K562 (cell line): ENCODE measurements around the gene TANGO6. TPM values are rescaled to one million over a fixed set of nuclear protein-coding genes. Genes with fewer than 3 reads are reported as not detected.

ENCODE experiments used
- ATAC-seq: fragments of 200-7000 bp; cut with Tn5 transposase; 3 replicates; pipeline ENCODE4 v1.9.1; 2020; ENCODE audit warnings: moderate library complexity
- BruUV-seq: library from RNA; stranded (reverse); fragments of 400-500 nt; replicated peaks from 2 replicates; lab custom pipeline; 2021; lab: Mats Ljungman, UMichigan
- CTCF ChIA-PET: fragments of 300-600 bp; formaldehyde crosslinking; extraction: SDS; loops from one replicate; lab custom pipeline; 2021; ENCODE audit warnings: low intra/inter-chr PET ratio; lab: Yijun Ruan, JAX
- POLR2A ChIA-PET: fragments of 300-600, 350-650 bp; sonication (Branson Sonifier 250); formaldehyde crosslinking; extraction: SDS; loops from one replicate; lab custom pipeline; 2021; ENCODE audit warnings: antibody characterized with exemption, inconsistent platforms; lab: Yijun Ruan, JAX
- DNase-seq, 4 experiments: peaks; one replicate each; pipeline versions ENCODE4 v3.0.0 to v3.0.0-alpha.2; 2011 to 2018; ENCODE audit warnings: low spot score in 3 of 4, mixed read lengths in 3 of 4; ENCODE audit errors: extremely low read depth in 1 of 4
- FAIRE-seq: peaks from 2 replicates; lab custom pipeline; 2011; peaks lifted over from hg19 to GRCh38; lab: Jason Lieb, UNC
- H2AFZ ChIP-seq: 2 replicates; pipeline ENCODE4 v1.6.0; 2011; ENCODE audit warnings: low read depth, low read length, control low read depth, inconsistent platforms
- H3K27ac ChIP-seq: fragments of 200-600 bp; 3 replicates; pipeline ENCODE4 v1.8.0; 2011; ENCODE audit warnings: low read depth, mild to moderate bottlenecking, control low read depth, inconsistent platforms, low read length, moderate library complexity, mixed read lengths; ENCODE audit errors: extremely low read depth
- H3K27me3 ChIP-seq, 2 experiments: fragments of 300-600 bp in 1 of 2; 2 replicates in 1 of 2; 3 replicates in 1 of 2; pipeline versions ENCODE4 v1.6.0 to v1.8.0; 2011; ENCODE audit warnings: inconsistent platforms in 2 of 2, low read length in 2 of 2, mild to moderate bottlenecking in 1 of 2, mixed read lengths in 1 of 2, moderate library complexity in 1 of 2; ENCODE audit not compliant: control insufficient read depth in 2 of 2, insufficient read depth in 2 of 2
- H3K36me3 ChIP-seq: fragments of 300-600 bp; 3 replicates; pipeline ENCODE4 v1.8.0; 2011; ENCODE audit warnings: mild to moderate bottlenecking, low read length, inconsistent platforms; ENCODE audit not compliant: control insufficient read depth, insufficient read depth
- H3K4me1 ChIP-seq, 2 experiments: fragments of 200-600 bp in 1 of 2; replicated peaks in 1 of 2; 2 replicates in 1 of 2; 3 replicates in 1 of 2; pipeline versions ENCODE4 v1.5.1 to v1.8.0; 2011; ENCODE audit warnings: inconsistent platforms in 2 of 2, low read length in 2 of 2, mild to moderate bottlenecking in 1 of 2, mixed read lengths in 1 of 2, moderate library complexity in 1 of 2; ENCODE audit not compliant: control insufficient read depth in 2 of 2, insufficient read depth in 2 of 2
- H3K4me2 ChIP-seq: 2 replicates; pipeline ENCODE4 v1.6.1; 2011; ENCODE audit warnings: low read length, control low read depth, inconsistent platforms, mixed read lengths; ENCODE audit not compliant: insufficient read depth
- H3K4me3 ChIP-seq: fragments of 200-600 bp; sonication (generic), shearing (Covaris generic); 2 replicates; pipeline ENCODE4 v1.5.1; 2016; ENCODE audit warnings: control low read depth, inconsistent platforms
- H3K79me2 ChIP-seq: fragments of 200-600 bp; 3 replicates; pipeline ENCODE4 v1.8.0; 2011; ENCODE audit warnings: low read length, inconsistent platforms; ENCODE audit not compliant: control insufficient read depth, insufficient read depth
- H3K9ac ChIP-seq, 2 experiments: 2 replicates each; pipeline versions ENCODE4 v1.6.0 to v1.6.1; 2011; ENCODE audit warnings: low read depth in 2 of 2, low read length in 2 of 2, control low read depth in 1 of 2, inconsistent platforms in 1 of 2, mild to moderate bottlenecking in 1 of 2, mixed read lengths in 1 of 2; ENCODE audit not compliant: insufficient read depth in 1 of 2
- H3K9me1 ChIP-seq: one replicate; pipeline ENCODE4 v1.6.0; 2011; ENCODE audit warnings: inconsistent platforms, mild to moderate bottlenecking, low read length, moderate library complexity; ENCODE audit not compliant: control insufficient read depth, insufficient read depth
- H3K9me3 ChIP-seq: replicated peaks from 2 replicates; pipeline ENCODE4 v1.5.1; 2011; ENCODE audit warnings: low read depth, low read length, inconsistent platforms; ENCODE audit not compliant: control insufficient read depth, insufficient read depth
- H4K20me1 ChIP-seq: replicated peaks from 2 replicates; pipeline ENCODE4 v1.6.1; 2011; ENCODE audit warnings: low read length, inconsistent platforms, mixed read lengths; ENCODE audit not compliant: control insufficient read depth, insufficient read depth
- CEBPG ChIP-seq, 3 experiments: fragments of 200-800 bp in 1 of 3; sonication (Bioruptor generic) in 1 of 3; sonication (generic) in 1 of 3; formaldehyde crosslinking in 1 of 3; IDR thresholded peaks in 2 of 3; conservative IDR thresholded peaks in 1 of 3; 2 replicates each; pipeline versions ENCODE4 v1.6.1 to v1.8.0; 2016 to 2022; ENCODE audit warnings: missing compliant biosample characterization in 2 of 3, missing genetic modification characterization in 2 of 3, mild to moderate bottlenecking in 1 of 3, missing genetic modification reagents in 1 of 3
- HIVEP1 ChIP-seq: fragments of 250-450 bp; sonication (Bioruptor Pico); IDR thresholded peaks from 2 replicates; pipeline ENCODE4 v1.4.0; 2020; ENCODE audit warnings: mild to moderate bottlenecking
- ZNF384 ChIP-seq: IDR thresholded peaks from 2 replicates; pipeline ENCODE4 v1.6.1; 2012; ENCODE audit warnings: low read depth, low read length, improper control_type of control experiment
- WGBS: fragments of 100-300 bp; shearing (Covaris generic); methylation state at CpG from one replicate; pipeline ENCODE4 v1.1.6; 2016; ENCODE audit warnings: low coverage, mixed read lengths; ENCODE audit not compliant: insufficient coverage; ENCODE audit errors: missing lambda C conversion rate; 5-methylcytosine and 5-hydroxymethylcytosine counted together
- in situ Hi-C: fragments of 300-500 bp; cut with MboI; formaldehyde crosslinking; loops from 4 replicates; pipeline ENCODE4 v1.15.0; 2018; ENCODE audit warnings: inconsistent platforms, mixed read lengths
- intact Hi-C: fragments of 100-400 bp; cut with micrococcal nuclease; formaldehyde crosslinking; loops from 2 replicates; pipeline ENCODE4 v1.14.2; 2022
- polyA plus RNA-seq, 8 experiments: library from polyadenylated mRNA; depleted of rRNA in 4 of 8; stranded (reverse) in 5 of 8; unstranded in 3 of 8; fragments of >200 nt; fragmentation: Nextera tagmentation in 2 of 8; fragmentation: Illumina TruSeq in 1 of 8; extraction: Ambion mirVana in 2 of 8; extraction: Trizol in 1 of 8; gene quantifications; 2 replicates each; pipeline versions ENCODE4 v1.2.1 to v1.2.3, GENCODE V29; 2011 to 2014; ENCODE audit warnings: inconsistent platforms in 1 of 8, missing spikeins in 1 of 8
- total RNA-seq, 7 experiments: library from RNA; depleted of rRNA in 6 of 7; stranded (reverse); fragments of >200 nt in 6 of 7; fragmentation: Illumina TruSeq in 2 of 7; extraction: Trizol in 2 of 7; gene quantifications; 2 replicates each; pipeline versions ENCODE4 v1.2.1 to v1.2.3, GENCODE V29; 2011 to 2021; ENCODE audit warnings: low replicate concordance in 1 of 7
- TF ChIP-seq, protein P1 (sequence below), 2 experiments: fragments of 450-650 bp in 1 of 2; sonication (generic) in 1 of 2; formaldehyde crosslinking in 1 of 2; IDR thresholded peaks in 1 of 2; conservative IDR thresholded peaks in 1 of 2; 2 replicates each; pipeline versions ENCODE4 v1.6.1 to v1.8.1; 2016 to 2023; ENCODE audit warnings: mild to moderate bottlenecking in 2 of 2, moderate library complexity in 2 of 2, inconsistent platforms in 1 of 2, missing genetic modification reagents in 1 of 2

The TANGO6 gene
- total and polyA plus RNA-seq, 9 of the 15 experiments (the other 6 are each of a cell fraction or from before 2014, with no cell fraction given), result 1.6 to 15.2 (median 9.6) TPM

- Histone ChIP-seq H3K27ac (no peak overlapping the region), H4K20me1 (no peaks in the 10 kb centered on the region), H3K9me1 (no peaks in the 10 kb centered on the region), H3K4me1 (no peaks in the 10 kb centered on the region), H3K4me3 (no peak overlapping the region), H3K36me3 (peaks cover 12% of the 10 kb centered on the region; the same call in 1 of the 3 replicates), H3K79me2 (no peaks in the 10 kb centered on the region), H3K9ac (no peak overlapping the region), H3K9me3 (no peaks in the 10 kb centered on the region), H3K27me3 (no peaks in the 10 kb centered on the region), H2AFZ (no peak overlapping the region), H3K4me2 (no peak overlapping the region)
- FAIRE-seq (no peak), DNase-seq (no peak), ATAC-seq (no peak)
- in situ Hi-C loops, result no loop called here
- TF ChIP-seq HIVEP1 (CRISPR knock-in tag) (no peak), ZNF384 (no peak), CEBPG (CRISPR knock-in tag; IDR thresholded peaks at IDR 0.05) (no peak), CEBPG (tag; conservative IDR thresholded peaks at IDR 0.05 in 1 of 2, IDR thresholded peaks at IDR 0.05 in 1 of 2) (peak in 1 of 2 experiments; percentile 52; a peak in 1 of 4 replicates)
- TF ChIP-seq, protein P1, sequence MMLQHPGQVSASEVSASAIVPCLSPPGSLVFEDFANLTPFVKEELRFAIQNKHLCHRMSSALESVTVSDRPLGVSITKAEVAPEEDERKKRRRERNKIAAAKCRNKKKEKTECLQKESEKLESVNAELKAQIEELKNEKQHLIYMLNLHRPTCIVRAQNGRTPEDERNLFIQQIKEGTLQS (IDR thresholded peaks at IDR 0.05), result peak; percentile 16; the same call in 1 of the 2 replicates
- TF ChIP-seq, protein P1 (CRISPR knock-in tag; conservative IDR thresholded peaks at IDR 0.05), result no peak
- no TSS peak for BruUV-seq
- POLR2A ChIA-PET, result no interaction called here
- 73% methylated on average over 3 of the region's 3 CpGs for WGBS
- CTCF ChIA-PET, result no interaction called here
- intact Hi-C loops, result loop anchor here (10.0 kb wide), 2 partner anchors 377 to 383 kb away; no protein-coding TSS in a partner anchor
Observed at GRCh38 chr16:68907781-68908181, 64.5 kb downstream of the TANGO6 start.
